Endothelial cell of umbilical vein (primary cell): ENCODE data around the gene LRCH1.

Experiments
- GATA2 ChIP-seq: IDR thresholded peaks from 2 replicates; pipeline ENCODE4 v1.7.0; 2011; ENCODE audit warnings: low read depth, mild to moderate bottlenecking, moderate library complexity, mixed read lengths, low read length; ENCODE audit not compliant: insufficient read length, insufficient read depth
- POLR2A ChIP-seq: IDR thresholded peaks from 2 replicates; pipeline ENCODE4 v1.6.1; 2012; ENCODE audit warnings: low read depth, mild to moderate bottlenecking, control low read depth, low read length
- POLR2AphosphoS5 ChIP-seq: IDR thresholded peaks from 2 replicates; pipeline ENCODE4 v1.6.1; 2012; ENCODE audit warnings: low read depth, mild to moderate bottlenecking, control low read depth, low read length, moderate library complexity; ENCODE audit not compliant: insufficient read depth
- TF ChIP-seq, protein P1 (sequence below), 2 donors: IDR thresholded peaks; 1 replicate in 1 of 2; 2 replicates in 1 of 2; pipeline ENCODE4 v1.5.1; 2011; ENCODE audit warnings: low read length in 2 of 2, mild to moderate bottlenecking in 2 of 2, moderate library complexity in 2 of 2, control low read depth in 1 of 2, inconsistent platforms in 1 of 2, low read depth in 1 of 2; ENCODE audit not compliant: insufficient read depth in 1 of 2; ENCODE audit errors: extremely low read depth in 1 of 2

DNA sequence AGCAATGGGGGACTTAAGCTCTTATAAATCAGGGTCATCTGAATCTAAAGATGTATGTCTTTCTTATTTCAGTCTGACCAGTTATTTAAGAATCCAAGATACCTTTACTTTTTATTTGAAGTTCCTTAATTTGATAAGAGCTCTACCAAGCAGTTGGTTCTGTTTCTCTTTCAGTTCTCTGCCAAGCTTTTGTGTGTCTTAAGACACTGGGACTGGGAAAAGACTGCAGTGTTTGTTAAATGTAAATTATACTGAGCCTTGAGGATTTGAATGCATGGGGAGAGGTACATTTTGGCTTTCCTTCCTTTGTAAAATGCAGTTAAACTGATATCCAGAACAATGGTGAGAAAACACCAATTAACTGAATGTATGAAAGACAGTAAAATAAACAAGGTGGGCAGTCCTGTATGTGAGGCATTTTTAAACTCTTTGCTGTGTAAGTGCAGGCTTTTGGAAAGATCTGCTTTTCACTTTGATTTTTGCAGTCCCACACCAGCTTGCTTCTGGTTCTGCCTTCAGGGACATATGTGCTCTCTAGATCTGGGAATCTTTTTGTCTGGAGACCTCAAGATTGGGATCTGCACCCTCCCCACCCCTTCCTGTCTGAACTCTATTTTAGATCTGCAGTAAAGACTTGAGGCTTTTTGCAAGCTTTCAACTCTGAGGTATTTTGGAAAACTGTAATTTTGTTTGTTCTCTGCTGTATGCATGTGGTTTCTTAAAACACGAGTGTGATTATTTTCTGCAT, 77.6 kb downstream of the LRCH1 start:
- no peak for TF ChIP-seq POLR2AphosphoS5
- TF ChIP-seq, protein P1, sequence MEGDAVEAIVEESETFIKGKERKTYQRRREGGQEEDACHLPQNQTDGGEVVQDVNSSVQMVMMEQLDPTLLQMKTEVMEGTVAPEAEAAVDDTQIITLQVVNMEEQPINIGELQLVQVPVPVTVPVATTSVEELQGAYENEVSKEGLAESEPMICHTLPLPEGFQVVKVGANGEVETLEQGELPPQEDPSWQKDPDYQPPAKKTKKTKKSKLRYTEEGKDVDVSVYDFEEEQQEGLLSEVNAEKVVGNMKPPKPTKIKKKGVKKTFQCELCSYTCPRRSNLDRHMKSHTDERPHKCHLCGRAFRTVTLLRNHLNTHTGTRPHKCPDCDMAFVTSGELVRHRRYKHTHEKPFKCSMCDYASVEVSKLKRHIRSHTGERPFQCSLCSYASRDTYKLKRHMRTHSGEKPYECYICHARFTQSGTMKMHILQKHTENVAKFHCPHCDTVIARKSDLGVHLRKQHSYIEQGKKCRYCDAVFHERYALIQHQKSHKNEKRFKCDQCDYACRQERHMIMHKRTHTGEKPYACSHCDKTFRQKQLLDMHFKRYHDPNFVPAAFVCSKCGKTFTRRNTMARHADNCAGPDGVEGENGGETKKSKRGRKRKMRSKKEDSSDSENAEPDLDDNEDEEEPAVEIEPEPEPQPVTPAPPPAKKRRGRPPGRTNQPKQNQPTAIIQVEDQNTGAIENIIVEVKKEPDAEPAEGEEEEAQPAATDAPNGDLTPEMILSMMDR (IDR thresholded peaks at IDR 0.05; ENCODE audit: extremely low read depth in 1 of 2, insufficient read depth in 1 of 2, low read depth in 1 of 2, low read length in 2 of 2) = no peak
- no peak for TF ChIP-seq GATA2
- no peak for TF ChIP-seq POLR2A
